Kidney (tissue), 14 donors: ENCODE results near the gene ABRACL. TPM values are rescaled to one million over a fixed set of nuclear protein-coding genes. Genes with fewer than 3 reads are reported as not detected.

Experiments
- DNase-seq, 5 donors: peaks; one replicate each; pipeline ENCODE4 v3.0.0-alpha.2; 2013 to 2020
- FAIRE-seq: peaks from 2 replicates; lab custom pipeline; 2012; peaks lifted over from hg19 to GRCh38; lab: Jason Lieb, UNC
- H3K27ac ChIP-seq, 2 donors: one replicate each; pipeline ENCODE4 v1.7.0; 2013; ENCODE audit warnings: low read depth in 2 of 2, low read length in 2 of 2, inconsistent platforms in 1 of 2
- H3K27me3 ChIP-seq: one replicate; pipeline ENCODE4 v1.7.1; 2013; ENCODE audit warnings: low read length, inconsistent platforms; ENCODE audit not compliant: control insufficient read depth, insufficient read depth
- H3K36me3 ChIP-seq, 3 donors: one replicate each; pipeline versions ENCODE4 v1.7.0 to v1.7.1; 2013; ENCODE audit warnings: low read length in 3 of 3, control low read depth in 1 of 3, inconsistent platforms in 1 of 3; ENCODE audit not compliant: insufficient read depth in 3 of 3, control insufficient read depth in 2 of 3
- H3K4me1 ChIP-seq, 3 donors: one replicate each; pipeline versions ENCODE4 v1.7.0 to v1.7.1; 2013; ENCODE audit warnings: low read length in 3 of 3, inconsistent platforms in 1 of 3, low read depth in 1 of 3; ENCODE audit not compliant: control insufficient read depth in 2 of 3, insufficient read depth in 2 of 3
- H3K4me3 ChIP-seq, 3 donors: one replicate each; pipeline versions ENCODE4 v1.7.0 to v1.8.1; 2013; ENCODE audit warnings: low read length in 3 of 3, control low read depth in 1 of 3, inconsistent platforms in 1 of 3
- H3K9ac ChIP-seq, 3 donors: one replicate each; pipeline versions ENCODE4 v1.7.0 to v1.7.1; 2013; ENCODE audit warnings: low read length in 3 of 3, control low read depth in 1 of 3, inconsistent platforms in 1 of 3
- H3K9me3 ChIP-seq, 3 donors: one replicate each; pipeline versions ENCODE4 v1.7.0 to v1.7.1; 2013; ENCODE audit warnings: low read length in 3 of 3, control low read depth in 1 of 3, inconsistent platforms in 1 of 3; ENCODE audit not compliant: control insufficient read depth in 2 of 3, insufficient read depth in 1 of 3
- CTCF ChIP-seq: IDR thresholded peaks from 3 replicates; pipeline ENCODE4 v1.5.1; 2012; ENCODE audit warnings: mild to moderate bottlenecking, moderate library complexity, borderline replicate concordance; ENCODE audit not compliant: insufficient read depth; ENCODE audit errors: extremely low read depth
- intact Hi-C: fragments of 100-400 bp; cut with DNase I; formaldehyde crosslinking; loops from one replicate; pipeline ENCODE4 v1.11.1; 2022
- polyA plus RNA-seq: library from polyadenylated mRNA; stranded (reverse); fragments of 350-450 nt; fragmentation: Illumina TruSeq; extraction: RNeasy Lipid Tissue Mini Kit (QIAGEN cat#74804); gene quantifications from one replicate; pipeline ENCODE4 v1.2.3, GENCODE V29; 2014; ENCODE audit warnings: low read depth, low replicate concordance; ENCODE audit not compliant: insufficient read depth
- total RNA-seq: library from RNA; stranded (reverse); fragmentation: NEBNext Ultra II Directional; extraction: Animal tissue kit (Norgen Biotek cat#: 25700); gene quantifications from one replicate; pipeline ENCODE4 v1.2.1, GENCODE V29; 2021
- donor health status: control.
- donor health status: control.
- donor health status: control.
- donor health status: control.
- donor health status: control.
- donor health status: DM: yes; HTN: yes; CAD: no.
- donor health status: Normal renal cell carcinoma (clear cell type).

Gene ABRACL
- total and polyA plus RNA-seq, 2 donors from 2014 or later, result 24.9 to 51.3 TPM

- no peak for DNase-seq
- TF ChIP-seq CTCF, result no peak
- FAIRE-seq, result no peak
- intact Hi-C loops, result no loop called here
- H3K4me3 ChIP-seq, result no peak overlapping the region
- H3K9me3 ChIP-seq, result no peaks in the 10 kb centered on the region
- no peaks in the 10 kb centered on the region for H3K4me1 ChIP-seq
- H3K27me3 ChIP-seq, result no peaks in the 10 kb centered on the region
- no peaks in the 10 kb centered on the region for H3K36me3 ChIP-seq
- no peak overlapping the region for H3K27ac ChIP-seq
- H3K9ac ChIP-seq, result no peak overlapping the region
Observed at GRCh38 chr6:139050770-139051313, 22.3 kb downstream of the ABRACL start.

- no peak for FAIRE-seq
- TF ChIP-seq CTCF, result no peak
- H3K9ac ChIP-seq, result no peak overlapping the region
- H3K4me3 ChIP-seq, result no peak overlapping the region
- H3K27ac ChIP-seq, result no peak overlapping the region
- H3K27me3 ChIP-seq, result no peaks in the 10 kb centered on the region
- H3K36me3 ChIP-seq, result no peaks in the 10 kb centered on the region
- no peaks in the 10 kb centered on the region for H3K4me1 ChIP-seq
- no peak for DNase-seq
- intact Hi-C loops, result no loop called here
- no peaks in the 10 kb centered on the region for H3K9me3 ChIP-seq
Observed at GRCh38 chr6:139051396-139052060, 23.0 kb downstream of the ABRACL start.

DNA sequence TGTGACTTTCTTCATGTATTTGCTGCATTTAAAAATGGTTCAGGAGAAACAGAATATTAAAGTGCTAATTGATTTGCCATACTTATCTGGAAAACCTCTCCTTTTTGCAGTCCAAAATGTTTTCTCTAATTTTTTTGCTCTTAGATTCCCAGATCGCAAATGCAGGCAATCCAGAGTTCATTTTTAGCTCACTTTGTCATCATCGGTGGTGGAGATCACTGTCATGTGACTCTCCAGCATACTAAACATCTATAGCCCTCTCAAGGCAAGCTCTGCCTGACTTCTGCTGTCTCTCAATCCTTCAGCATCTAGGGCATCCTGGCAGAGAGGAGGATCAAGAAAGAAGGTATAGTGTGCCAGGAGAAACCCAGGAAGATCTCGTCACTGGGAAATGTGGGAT lies 24.8 kb downstream of the ABRACL start:
- intact Hi-C loops, result no loop called here
- Histone ChIP-seq H3K36me3 (no peaks in the 10 kb centered on the region), H3K4me1 (no peaks in the 10 kb centered on the region), H3K9me3 (no peaks in the 10 kb centered on the region), H3K4me3 (no peak overlapping the region), H3K9ac (no peak overlapping the region), H3K27me3 (no peaks in the 10 kb centered on the region), H3K27ac (no peak overlapping the region)
- FAIRE-seq (no peak), DNase-seq (no peak)
- TF ChIP-seq CTCF, result no peak
